ENCODE measurements around the gene KPNA6. TPM values are rescaled to one million over a fixed set of nuclear protein-coding genes. Genes with fewer than 3 reads are reported as not detected.
"Not testable (repeated sequence)": the region's sequence is repeated elsewhere in the genome, so short reads cannot be mapped to it uniquely, and the experiment has no call there.

KPNA6 gene
- total and polyA plus RNA-seq, 2 donors = 10.0 to 17.1 TPM

DNA sequence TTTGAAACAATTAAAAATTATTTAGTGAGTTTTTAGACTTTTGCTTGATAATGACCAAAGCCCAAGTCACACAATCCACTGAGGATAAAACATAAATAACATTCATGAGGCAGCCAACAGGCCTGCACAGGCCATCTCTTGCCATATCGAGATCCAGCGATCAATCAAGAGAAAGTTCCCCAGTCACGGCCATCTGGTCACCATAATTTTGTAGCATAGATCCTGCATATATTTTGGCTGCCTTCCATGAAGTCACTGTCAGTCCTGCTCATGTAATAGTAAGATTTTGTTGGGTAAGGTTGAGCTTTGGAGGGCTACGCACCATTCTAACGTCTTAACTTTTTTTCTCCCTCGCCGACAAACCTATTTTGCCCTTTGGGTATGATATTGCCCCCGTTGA, 17.5 kb downstream of the KPNA6 start:
- H3K36me3 ChIP-seq (ENCODE audit: control insufficient read depth in 2 of 2, insufficient read depth in 2 of 2, low read length in 1 of 2) = peaks cover 4 to 14% of the 10 kb centered on the region in 2 donors
- no peak overlapping the region for H3K27ac ChIP-seq (ENCODE audit: low read depth in 1 of 2, low read length in 1 of 2)
- H3K4me1 ChIP-seq (ENCODE audit: control insufficient read depth in 2 of 2, insufficient read depth in 2 of 2, low read length in 2 of 2) = peaks cover 0 to 7% of the 10 kb centered on the region in 2 donors
- H3K27me3 ChIP-seq (ENCODE audit: control insufficient read depth in 2 of 2, insufficient read depth in 1 of 2, low read length in 1 of 2) = no peaks in the 10 kb centered on the region
- no peak overlapping the region for H3K4me3 ChIP-seq (ENCODE audit: low read length in 2 of 2)
- no peaks in the 10 kb centered on the region for H3K9me3 ChIP-seq (ENCODE audit: control insufficient read depth in 2 of 2, insufficient read depth in 1 of 2, low read length in 1 of 2)
- DNase-seq (ENCODE audit: low read depth in 6 of 9, low spot score in 9 of 9) = no peak
- 96% methylated on average over 8 of the region's 8 CpGs for WGBS

DNA sequence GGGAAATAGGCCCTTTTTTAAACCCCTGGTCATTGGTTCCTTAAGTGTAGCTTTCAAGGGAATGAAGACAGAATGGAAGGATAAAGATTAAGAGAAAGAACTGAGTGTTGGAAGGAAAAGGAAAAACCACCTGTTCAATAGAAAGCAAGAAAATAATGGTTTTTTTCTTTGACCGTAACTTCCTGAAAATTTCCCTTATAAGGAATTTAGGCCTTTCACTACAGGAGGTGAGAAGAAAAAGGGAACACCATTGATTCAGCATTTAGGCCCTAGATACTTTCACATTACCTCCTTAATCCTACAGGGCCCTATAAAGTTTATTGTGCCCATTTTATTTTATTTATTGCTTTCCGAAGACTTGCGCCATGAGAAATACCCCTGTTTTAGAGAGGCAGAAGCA, 18.9 kb downstream of the KPNA6 start:
- Histone ChIP-seq H3K27me3 (ENCODE audit: control insufficient read depth in 2 of 2, insufficient read depth in 1 of 2, low read length in 1 of 2) (no peaks in the 10 kb centered on the region), H3K4me3 (ENCODE audit: low read length in 2 of 2) (no peak overlapping the region), H3K4me1 (ENCODE audit: control insufficient read depth in 2 of 2, insufficient read depth in 2 of 2, low read length in 2 of 2) (peaks cover 0 to 3% of the 10 kb centered on the region in 2 donors), H3K27ac (ENCODE audit: low read depth in 1 of 2, low read length in 1 of 2) (no peak overlapping the region), H3K9me3 (ENCODE audit: control insufficient read depth in 2 of 2, insufficient read depth in 1 of 2, low read length in 1 of 2) (no peaks in the 10 kb centered on the region), H3K36me3 (ENCODE audit: control insufficient read depth in 2 of 2, insufficient read depth in 2 of 2, low read length in 1 of 2) (peaks cover 0 to 15% of the 10 kb centered on the region in 2 donors)
- DNase-seq (ENCODE audit: low read depth in 6 of 9, low spot score in 9 of 9) = no peak
- WGBS = 98% methylated on average over 3 of the region's 3 CpGs

DNA sequence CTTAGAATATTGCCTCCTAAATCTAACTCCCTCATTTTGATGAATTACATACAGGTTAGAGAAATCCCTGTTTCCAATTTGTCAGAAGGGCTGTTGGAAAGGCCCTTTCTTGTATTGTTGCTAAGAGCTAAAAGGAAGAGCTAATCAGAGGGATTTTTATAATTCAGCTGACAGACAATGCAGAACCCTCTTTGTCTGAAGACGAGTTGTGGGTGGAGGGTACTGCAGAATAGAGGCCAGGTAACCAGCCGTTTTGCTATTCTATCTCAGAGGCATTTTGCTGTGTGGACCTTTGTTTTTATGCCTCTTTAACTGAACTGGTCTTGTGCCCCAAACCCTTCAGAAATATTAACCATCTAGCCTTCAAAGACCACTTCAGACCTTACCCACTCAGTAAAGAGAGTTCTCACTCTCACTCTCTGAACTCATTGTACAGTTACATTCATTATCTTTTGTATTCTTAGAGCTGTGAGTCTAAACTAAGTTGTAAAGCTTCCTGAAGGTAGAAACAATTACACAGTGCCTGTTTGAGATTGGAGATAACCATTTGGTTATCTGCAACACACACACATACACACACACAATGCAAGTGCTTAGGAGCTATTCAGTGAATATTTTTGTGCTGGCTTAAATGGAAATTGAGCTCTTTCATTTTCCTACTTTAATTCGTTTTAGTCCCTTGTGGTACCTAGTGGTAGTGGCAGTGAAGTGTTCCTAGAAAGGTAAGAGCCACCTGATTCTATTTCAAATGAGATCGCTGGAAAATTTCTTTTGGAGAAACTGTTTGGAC, 19.7 kb downstream of the KPNA6 start:
- no peak overlapping the region for H3K27ac ChIP-seq (ENCODE audit: low read depth in 1 of 2, low read length in 1 of 2)
- no peaks in the 10 kb centered on the region for H3K4me1 ChIP-seq (ENCODE audit: control insufficient read depth in 2 of 2, insufficient read depth in 2 of 2, low read length in 2 of 2)

DNA sequence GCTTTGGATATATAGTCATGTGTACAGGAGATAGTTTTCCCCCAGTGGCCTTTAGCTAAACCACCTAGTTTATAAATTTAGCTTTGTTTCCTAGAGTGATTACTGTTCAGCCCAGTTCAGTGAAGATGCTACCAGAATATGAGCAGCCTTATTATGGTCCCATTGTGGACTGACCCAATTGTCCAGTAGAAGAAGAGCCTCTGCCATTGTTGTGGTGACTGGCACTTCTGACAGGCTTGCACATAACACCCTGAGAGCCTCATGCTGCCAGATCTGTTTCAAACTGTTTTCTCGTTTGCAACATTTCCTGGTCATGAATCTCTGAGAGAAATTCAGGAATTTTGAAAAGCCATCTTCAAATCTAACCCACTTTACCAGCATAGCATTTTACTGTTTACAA, 20.6 kb downstream of the KPNA6 start:
- no peaks in the 10 kb centered on the region for H3K4me1 ChIP-seq (ENCODE audit: control insufficient read depth in 2 of 2, insufficient read depth in 2 of 2, low read length in 2 of 2)
- H3K27me3 ChIP-seq (ENCODE audit: control insufficient read depth in 2 of 2, insufficient read depth in 1 of 2, low read length in 1 of 2) = no peaks in the 10 kb centered on the region
- H3K9me3 ChIP-seq (ENCODE audit: control insufficient read depth in 2 of 2, insufficient read depth in 1 of 2, low read length in 1 of 2) = no peaks in the 10 kb centered on the region
- H3K27ac ChIP-seq (ENCODE audit: low read depth in 1 of 2, low read length in 1 of 2) = no peak overlapping the region
- no peak overlapping the region for H3K4me3 ChIP-seq (ENCODE audit: low read length in 2 of 2)
- H3K36me3 ChIP-seq (ENCODE audit: control insufficient read depth in 2 of 2, insufficient read depth in 2 of 2, low read length in 1 of 2) = peaks cover 0 to 15% of the 10 kb centered on the region in 2 donors
- no peak for DNase-seq (ENCODE audit: low read depth in 6 of 9, low spot score in 9 of 9)
- WGBS = 90% methylated on average over 1 of the region's 1 CpG

More for the DNA sequence above, 19.7 kb downstream of the KPNA6 start:
- H3K4me3 ChIP-seq (ENCODE audit: low read length in 2 of 2) = no peak overlapping the region
- peaks cover 0 to 15% of the 10 kb centered on the region in 2 donors for H3K36me3 ChIP-seq (ENCODE audit: control insufficient read depth in 2 of 2, insufficient read depth in 2 of 2, low read length in 1 of 2)
- no peaks in the 10 kb centered on the region for H3K27me3 ChIP-seq (ENCODE audit: control insufficient read depth in 2 of 2, insufficient read depth in 1 of 2, low read length in 1 of 2)
- WGBS = 96% methylated on average over 4 of the region's 4 CpGs
- no peaks in the 10 kb centered on the region for H3K9me3 ChIP-seq (ENCODE audit: control insufficient read depth in 2 of 2, insufficient read depth in 1 of 2, low read length in 1 of 2)
- no peak for DNase-seq (ENCODE audit: low read depth in 6 of 9, low spot score in 9 of 9)

DNA sequence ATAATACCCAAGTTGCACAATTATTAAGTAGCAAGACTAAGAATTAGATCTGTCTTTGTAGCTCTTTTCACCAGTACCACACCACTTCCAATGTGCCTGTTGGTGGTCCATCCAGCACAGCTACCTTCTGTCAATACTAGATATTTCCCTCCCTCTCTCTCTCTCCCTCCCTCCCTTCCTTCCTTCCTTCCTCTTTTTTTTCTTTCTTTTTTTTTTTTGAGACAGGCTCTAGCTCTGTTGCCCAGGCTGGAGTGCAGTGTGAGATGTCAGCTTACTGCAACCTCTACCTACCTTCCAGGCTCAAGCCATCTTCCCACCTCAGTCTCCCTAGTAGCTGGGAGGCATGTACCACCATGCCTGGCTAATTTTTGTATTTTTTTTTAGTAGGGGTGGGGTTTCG, 21.1 kb downstream of the KPNA6 start:
- Histone ChIP-seq H3K36me3 (ENCODE audit: control insufficient read depth in 2 of 2, insufficient read depth in 2 of 2, low read length in 1 of 2) (peaks cover 0 to 15% of the 10 kb centered on the region in 2 donors), H3K9me3 (ENCODE audit: control insufficient read depth in 2 of 2, insufficient read depth in 1 of 2, low read length in 1 of 2) (no peaks in the 10 kb centered on the region), H3K4me1 (ENCODE audit: control insufficient read depth in 2 of 2, insufficient read depth in 2 of 2, low read length in 2 of 2) (no peaks in the 10 kb centered on the region), H3K4me3 (ENCODE audit: low read length in 2 of 2) (no peak overlapping the region), H3K27ac (ENCODE audit: low read depth in 1 of 2, low read length in 1 of 2) (no peak overlapping the region), H3K27me3 (ENCODE audit: control insufficient read depth in 2 of 2, insufficient read depth in 1 of 2, low read length in 1 of 2) (no peaks in the 10 kb centered on the region)
- DNase-seq (ENCODE audit: low read depth in 6 of 9, low spot score in 9 of 9) = no peak
- WGBS = 95% methylated on average over 1 of the region's 1 CpG

DNA sequence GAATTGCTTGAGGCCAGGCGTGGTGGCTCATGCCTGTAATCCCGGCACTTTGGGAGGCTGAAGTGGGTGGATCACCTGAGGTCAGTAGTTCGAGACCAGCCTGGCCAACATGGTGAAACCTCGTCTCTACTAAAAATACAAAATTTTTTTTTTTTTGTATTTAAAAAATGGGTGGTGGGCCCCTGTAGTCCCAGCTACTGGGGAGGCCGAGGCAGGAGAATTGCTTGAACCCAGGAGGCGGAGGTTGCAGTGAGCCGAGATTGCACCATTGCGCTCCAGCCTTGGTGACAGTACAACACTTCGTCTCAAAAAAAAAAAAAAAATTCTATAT, 26.1 kb downstream of the KPNA6 start:
- H3K27ac ChIP-seq (ENCODE audit: low read depth in 1 of 2, low read length in 1 of 2); H3K9me3 ChIP-seq (ENCODE audit: control insufficient read depth in 2 of 2, insufficient read depth in 1 of 2, low read length in 1 of 2); H3K27me3 ChIP-seq (ENCODE audit: control insufficient read depth in 2 of 2, insufficient read depth in 1 of 2, low read length in 1 of 2); DNase-seq (ENCODE audit: low read depth in 6 of 9, low spot score in 9 of 9); H3K4me1 ChIP-seq (ENCODE audit: control insufficient read depth in 2 of 2, insufficient read depth in 2 of 2, low read length in 2 of 2); H3K4me3 ChIP-seq (ENCODE audit: low read length in 2 of 2): not testable (repeated sequence)
- WGBS = 98% methylated on average over 9 of the region's 9 CpGs
- H3K36me3 ChIP-seq (ENCODE audit: control insufficient read depth in 2 of 2, insufficient read depth in 2 of 2, low read length in 1 of 2) = peaks cover 0 to 11% of the 10 kb centered on the region in 2 donors

DNA sequence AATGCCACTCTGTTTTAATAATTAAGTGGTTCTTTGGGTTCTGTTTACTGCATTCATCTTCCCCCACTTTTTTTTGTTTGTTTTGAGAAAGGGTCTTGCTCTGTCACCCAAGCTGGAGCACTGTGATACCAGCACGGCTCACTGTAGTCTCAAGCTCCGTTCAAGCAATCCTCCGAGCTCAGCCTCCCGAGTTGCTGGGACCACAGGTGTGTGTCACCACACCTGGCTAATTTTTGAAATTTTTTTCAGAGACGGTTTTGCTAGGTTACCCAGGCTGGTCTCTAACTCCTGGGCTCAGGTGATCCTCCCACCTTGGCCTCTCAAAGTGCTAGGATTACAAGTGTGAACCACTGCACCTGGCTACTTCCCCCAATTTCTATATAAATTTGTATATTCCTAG, 29.3 kb downstream of the KPNA6 start:
- Histone ChIP-seq H3K9me3 (ENCODE audit: control insufficient read depth in 2 of 2, insufficient read depth in 1 of 2, low read length in 1 of 2) (no peaks in the 10 kb centered on the region), H3K27ac (ENCODE audit: low read depth in 1 of 2, low read length in 1 of 2) (no peak overlapping the region), H3K36me3 (ENCODE audit: control insufficient read depth in 2 of 2, insufficient read depth in 2 of 2, low read length in 1 of 2) (peaks cover 0 to 2% of the 10 kb centered on the region in 2 donors), H3K4me1 (ENCODE audit: control insufficient read depth in 2 of 2, insufficient read depth in 2 of 2, low read length in 2 of 2) (no peaks in the 10 kb centered on the region), H3K4me3 (ENCODE audit: low read length in 2 of 2) (no peak overlapping the region), H3K27me3 (ENCODE audit: control insufficient read depth in 2 of 2, insufficient read depth in 1 of 2, low read length in 1 of 2) (no peaks in the 10 kb centered on the region)
- no peak for DNase-seq (ENCODE audit: low read depth in 6 of 9, low spot score in 9 of 9)
- WGBS = 97% methylated on average over 5 of the region's 5 CpGs

DNA sequence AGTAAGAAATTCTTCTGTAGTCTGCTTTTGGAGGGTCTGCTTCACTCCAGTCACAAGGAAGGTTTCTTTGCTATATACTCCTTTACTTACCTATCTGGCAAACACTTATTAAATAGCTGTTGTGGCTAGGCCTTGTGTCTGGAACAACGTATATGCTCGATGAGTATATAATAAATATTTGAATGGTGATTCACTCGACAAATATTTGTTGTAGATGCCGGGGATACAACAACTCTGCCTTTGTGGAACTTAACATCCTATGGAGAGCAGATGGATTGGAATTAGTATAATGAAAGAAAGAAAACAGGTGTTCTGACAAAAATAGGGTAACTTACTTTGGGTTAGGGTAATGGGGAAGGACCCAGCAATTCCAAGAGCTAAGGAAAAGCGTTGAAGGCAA, 31.1 kb downstream of the KPNA6 start:
- Histone ChIP-seq H3K9me3 (ENCODE audit: control insufficient read depth in 2 of 2, insufficient read depth in 1 of 2, low read length in 1 of 2) (no peaks in the 10 kb centered on the region), H3K36me3 (ENCODE audit: control insufficient read depth in 2 of 2, insufficient read depth in 2 of 2, low read length in 1 of 2) (peaks cover 0 to 2% of the 10 kb centered on the region in 2 donors), H3K4me1 (ENCODE audit: control insufficient read depth in 2 of 2, insufficient read depth in 2 of 2, low read length in 2 of 2) (no peaks in the 10 kb centered on the region), H3K27ac (ENCODE audit: low read depth in 1 of 2, low read length in 1 of 2) (no peak overlapping the region), H3K27me3 (ENCODE audit: control insufficient read depth in 2 of 2, insufficient read depth in 1 of 2, low read length in 1 of 2) (no peaks in the 10 kb centered on the region), H3K4me3 (ENCODE audit: low read length in 2 of 2) (no peak overlapping the region)
- DNase-seq (ENCODE audit: low read depth in 6 of 9, low spot score in 9 of 9) = no peak
- WGBS = 93% methylated on average over 5 of the region's 5 CpGs

DNA sequence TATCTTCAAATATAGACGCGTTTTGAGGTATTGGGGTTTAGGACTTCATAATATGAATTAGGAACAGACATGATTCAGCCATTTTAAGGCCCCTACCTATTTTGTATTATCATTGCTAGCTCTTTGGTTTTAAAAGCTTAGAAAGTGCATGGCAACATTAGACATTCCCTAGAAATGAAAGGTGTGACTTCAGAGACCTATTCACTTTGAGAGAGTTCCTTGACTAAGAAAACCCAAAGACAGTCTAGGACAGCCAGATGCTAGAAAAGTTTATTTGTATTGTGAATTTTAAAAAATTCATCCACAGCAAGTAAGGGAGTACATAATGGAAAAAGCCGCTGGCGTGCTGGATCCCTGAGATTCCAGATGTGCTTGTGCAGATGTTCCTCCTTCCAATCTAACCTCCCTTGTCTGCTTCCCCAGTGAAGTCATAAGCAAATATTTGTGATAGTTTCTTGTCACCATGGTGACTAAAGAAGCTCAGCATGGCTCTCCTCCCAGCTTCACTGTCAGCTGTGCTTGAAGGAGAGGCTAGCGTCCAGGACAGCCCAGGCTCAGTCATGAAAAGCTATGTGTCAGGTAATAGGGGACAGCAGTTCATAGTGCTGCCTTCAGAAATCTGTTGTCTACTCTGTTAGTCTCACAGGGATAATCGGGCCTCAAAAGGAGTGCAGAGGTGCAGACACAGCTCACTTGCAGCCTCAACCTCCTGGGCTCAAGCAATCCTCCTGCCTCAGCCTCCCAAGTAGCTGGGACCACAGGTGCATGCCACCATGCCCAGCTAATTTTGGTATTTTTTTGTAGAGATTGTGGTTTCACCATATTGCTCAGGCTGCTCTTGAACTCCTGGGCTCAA, 34.8 kb downstream of the KPNA6 start:
- no peaks in the 10 kb centered on the region for H3K27me3 ChIP-seq (ENCODE audit: control insufficient read depth in 2 of 2, insufficient read depth in 1 of 2, low read length in 1 of 2)
- 96% methylated on average over 6 of the region's 6 CpGs for WGBS
- no peak for DNase-seq (ENCODE audit: low read depth in 6 of 9, low spot score in 9 of 9)
- no peak overlapping the region for H3K4me3 ChIP-seq (ENCODE audit: low read length in 2 of 2)
- H3K4me1 ChIP-seq (ENCODE audit: control insufficient read depth in 2 of 2, insufficient read depth in 2 of 2, low read length in 2 of 2) = no peaks in the 10 kb centered on the region
- H3K27ac ChIP-seq (ENCODE audit: low read depth in 1 of 2, low read length in 1 of 2) = peak overlapping the region in 1 of 2 donors; percentile 7
- H3K9me3 ChIP-seq (ENCODE audit: control insufficient read depth in 2 of 2, insufficient read depth in 1 of 2, low read length in 1 of 2) = peaks cover 0 to 5% of the 10 kb centered on the region in 2 donors
- H3K36me3 ChIP-seq (ENCODE audit: control insufficient read depth in 2 of 2, insufficient read depth in 2 of 2, low read length in 1 of 2) = peaks cover 0 to 9% of the 10 kb centered on the region in 2 donors
